NCI-H446 treated with DMSO at 0.1 percent for 48 hours (cell line): Measurements from ENCODE around the gene TMEM184B.

ENCODE experiments used
- DNase-seq: peaks from one replicate; lab custom pipeline; 2025; lab: John Stamatoyannopoulos, UW

TMEM184B gene

DNA sequence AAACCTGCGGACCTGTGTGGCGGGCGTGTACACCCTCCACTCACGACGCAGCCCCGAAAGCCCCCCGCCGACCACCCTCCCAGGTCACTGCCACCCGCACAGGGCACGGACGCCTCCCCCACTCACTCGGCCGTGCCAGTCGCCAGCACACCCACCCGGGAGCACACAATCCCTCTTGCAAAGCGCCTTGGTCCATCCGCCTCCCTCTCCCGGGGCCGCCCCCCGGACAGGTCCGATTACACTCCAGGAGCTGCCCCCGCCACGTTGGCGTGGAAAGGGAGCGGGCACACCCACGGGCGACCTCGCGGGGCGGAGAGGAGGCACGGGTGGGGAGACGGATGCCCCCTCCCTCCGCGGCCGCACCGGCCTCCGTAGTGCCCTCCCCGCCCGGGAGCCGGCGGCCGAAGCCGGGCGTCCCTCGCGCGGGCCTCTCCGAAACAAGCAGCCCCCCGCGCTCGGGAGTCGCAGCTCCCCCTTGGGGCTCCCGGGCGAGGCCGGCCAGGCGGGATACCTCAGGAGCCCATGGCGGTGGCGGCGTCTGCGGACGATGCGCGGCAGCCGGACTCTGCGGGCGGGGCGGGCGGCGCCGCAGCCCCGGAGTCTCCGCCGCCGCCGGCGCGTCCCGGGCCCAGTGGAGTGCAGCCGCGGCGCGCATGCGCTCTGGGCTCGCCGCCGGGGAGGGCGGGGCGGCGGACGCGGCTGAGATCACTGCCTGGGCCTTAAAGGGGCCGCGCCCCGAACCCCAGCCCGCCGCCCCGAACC, at the start of gene TMEM184B:
TMEM184B (minus strand) TSS at position 638 of the 762 bp plus-strand sequence. CDS start 25,049 bp downstream, outside the sequence.
- no peak for DNase-seq

DNA sequence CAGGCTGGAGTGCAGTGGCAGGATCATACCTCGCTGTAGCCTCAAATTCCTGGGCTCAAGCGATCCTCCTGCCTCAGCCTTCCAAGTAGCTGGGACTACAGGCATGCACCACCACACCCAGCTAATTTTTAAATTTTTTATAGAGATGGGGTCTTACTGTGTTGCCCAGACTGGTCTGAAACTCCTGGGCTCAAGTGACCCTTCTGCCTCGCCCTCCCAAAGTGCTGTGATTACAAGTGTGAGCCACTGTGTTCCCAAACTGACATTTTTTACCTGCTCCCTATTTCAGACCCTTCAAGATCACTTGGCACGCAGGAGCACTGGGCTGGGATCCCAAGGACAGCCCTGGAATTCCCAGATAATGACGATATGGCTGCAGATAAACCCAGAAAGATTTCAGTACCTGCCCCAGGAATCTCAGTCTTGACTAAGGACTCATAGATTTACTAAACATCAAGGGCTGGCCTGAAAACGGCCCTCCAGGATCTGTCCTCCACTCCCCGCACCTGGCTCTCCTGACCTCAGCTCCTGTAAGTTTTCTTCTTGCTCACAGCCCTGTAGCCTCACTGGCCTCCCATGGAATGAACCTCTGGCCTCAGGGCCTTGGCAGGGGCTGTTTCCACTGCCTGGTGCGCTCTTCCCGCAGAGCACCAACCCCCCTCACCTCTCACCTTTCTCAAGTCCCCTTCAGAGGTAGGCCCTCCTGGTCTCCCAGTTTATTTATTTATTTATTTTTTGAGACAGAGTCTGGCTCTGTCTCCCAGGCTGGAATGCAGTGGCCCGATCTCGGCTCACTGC, 48.0 kb upstream of the TMEM184B start:
- no peak for DNase-seq

DNA sequence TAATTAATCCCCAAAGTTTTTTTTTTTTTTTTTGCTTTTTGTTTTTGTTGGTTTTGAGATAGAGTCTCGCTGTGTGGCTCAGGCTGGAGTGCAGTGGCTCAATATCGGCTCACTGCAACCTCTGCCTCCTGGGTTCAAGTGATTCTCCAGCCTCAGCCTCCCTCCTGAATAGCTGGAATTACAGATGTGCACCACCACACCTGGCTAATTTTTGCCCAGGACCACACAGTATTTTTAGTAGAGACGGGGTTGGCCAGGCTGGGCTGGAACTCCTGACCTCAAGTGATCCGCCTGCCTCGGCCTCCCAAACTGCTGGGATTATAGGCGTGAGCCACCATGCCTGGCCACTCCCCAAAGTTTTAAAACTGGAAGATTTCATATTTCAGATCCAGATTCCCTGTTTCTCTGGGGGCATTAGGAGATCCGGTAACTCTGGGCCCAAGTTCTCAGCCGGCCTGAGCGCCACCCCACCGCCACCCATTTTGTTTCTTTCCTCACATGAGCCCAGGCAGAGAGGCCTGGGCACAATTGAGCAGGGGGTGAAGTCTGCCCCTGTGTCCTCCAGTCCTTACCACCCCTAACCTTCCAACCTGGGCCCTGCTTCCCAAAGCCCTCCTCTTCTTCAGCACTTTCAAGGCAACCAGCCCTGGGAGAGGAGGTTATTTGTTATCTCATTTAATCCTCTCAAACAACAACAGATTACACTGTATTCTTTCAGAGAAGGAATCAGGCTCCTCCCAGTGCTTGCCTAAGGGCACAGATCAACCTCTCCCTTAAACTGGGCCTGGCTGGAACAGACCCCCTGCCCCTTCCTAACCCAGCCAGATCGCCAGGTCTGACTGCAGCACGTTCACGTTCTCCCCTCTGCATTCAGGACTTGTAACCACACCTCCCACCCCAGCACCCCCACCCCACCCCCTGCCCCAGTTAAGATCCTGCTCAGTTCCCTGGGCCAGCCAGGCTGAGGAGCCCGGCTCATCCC, 46.3 kb upstream of the TMEM184B start:
- DNase-seq, result no peak

DNA sequence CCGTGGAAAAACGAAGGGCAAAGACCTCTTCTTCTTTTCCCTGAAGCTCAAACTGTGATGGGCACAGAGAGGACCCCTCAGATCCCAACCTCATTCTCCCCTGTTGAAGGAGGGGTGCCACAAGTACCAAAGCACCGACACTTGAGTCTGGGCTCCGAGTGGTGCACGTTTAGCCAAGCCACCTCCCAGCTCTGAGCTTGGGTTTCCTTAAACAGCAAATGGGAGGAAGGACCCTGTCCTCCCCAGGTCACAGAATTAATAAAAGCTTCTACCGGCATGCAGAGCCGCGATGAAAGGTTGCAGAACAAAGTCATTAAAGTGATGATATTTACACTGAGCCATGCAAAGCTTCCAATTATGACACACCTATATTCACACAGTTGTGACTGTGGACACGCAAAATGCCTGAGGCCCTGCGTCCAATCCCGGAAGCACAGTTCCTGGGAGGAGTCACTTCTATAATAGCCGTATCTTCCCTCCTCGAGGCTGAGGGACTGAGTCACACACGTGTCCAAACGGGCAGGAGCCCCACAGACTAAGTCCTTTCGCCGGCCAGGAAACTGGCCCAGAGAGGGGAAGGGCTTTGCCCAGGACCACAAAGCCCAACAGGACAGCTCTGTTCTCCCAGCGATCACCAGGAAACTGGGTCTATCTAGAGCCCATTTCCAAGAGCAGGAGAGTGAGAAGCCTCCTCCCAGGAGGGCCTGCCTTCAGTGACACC, 45.3 kb upstream of the TMEM184B start:
- no peak for DNase-seq

DNA sequence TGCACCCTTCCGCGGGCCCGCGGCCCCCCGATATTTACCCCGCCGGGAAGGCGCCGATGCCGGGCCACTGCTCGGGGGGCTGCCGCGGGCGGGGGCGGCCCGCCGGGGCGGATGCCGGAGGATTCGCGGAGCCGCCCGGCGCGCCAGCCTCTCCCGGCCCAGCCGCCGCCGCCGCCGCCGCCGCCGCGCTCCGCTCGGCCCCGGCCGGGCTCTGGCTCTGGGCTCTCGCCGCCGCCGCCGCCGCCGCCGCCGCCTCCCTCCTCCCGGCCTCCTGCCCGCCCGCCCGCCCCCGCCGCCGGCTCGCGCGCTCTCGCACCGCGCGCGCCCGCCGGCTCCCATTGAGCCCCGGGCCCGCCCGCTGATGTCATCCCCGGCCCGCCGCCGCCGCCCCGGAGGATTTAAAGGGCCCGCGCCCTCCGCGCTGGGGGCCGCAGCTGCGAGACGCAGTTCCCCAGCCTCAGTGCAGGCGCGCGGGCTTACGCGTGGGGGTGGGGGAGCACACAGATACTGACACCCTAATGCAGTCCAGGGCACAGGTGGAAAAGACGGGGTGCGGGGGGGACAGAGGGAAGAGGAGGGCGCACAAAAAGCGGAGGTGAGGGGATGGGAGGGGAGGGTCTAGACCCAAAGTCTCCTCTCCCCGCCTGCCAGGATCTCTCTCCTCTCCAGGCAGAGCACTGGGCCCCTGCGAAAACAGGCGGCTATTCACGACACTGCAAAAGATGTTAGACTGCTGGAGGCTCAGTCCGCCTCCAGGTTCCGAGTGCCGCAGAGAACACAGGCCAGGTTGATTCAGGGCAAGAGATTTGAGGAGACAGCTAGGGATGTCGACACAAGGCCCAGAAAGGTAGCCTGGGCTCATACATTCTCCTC, 44.5 kb upstream of the TMEM184B start, which contains the start of gene CSNK1E:
CSNK1E (minus strand) TSS at position 312 of the 873 bp plus-strand sequence. CDS start 3,276 bp downstream, outside the sequence.
- DNase-seq, result peak; percentile 30

DNA sequence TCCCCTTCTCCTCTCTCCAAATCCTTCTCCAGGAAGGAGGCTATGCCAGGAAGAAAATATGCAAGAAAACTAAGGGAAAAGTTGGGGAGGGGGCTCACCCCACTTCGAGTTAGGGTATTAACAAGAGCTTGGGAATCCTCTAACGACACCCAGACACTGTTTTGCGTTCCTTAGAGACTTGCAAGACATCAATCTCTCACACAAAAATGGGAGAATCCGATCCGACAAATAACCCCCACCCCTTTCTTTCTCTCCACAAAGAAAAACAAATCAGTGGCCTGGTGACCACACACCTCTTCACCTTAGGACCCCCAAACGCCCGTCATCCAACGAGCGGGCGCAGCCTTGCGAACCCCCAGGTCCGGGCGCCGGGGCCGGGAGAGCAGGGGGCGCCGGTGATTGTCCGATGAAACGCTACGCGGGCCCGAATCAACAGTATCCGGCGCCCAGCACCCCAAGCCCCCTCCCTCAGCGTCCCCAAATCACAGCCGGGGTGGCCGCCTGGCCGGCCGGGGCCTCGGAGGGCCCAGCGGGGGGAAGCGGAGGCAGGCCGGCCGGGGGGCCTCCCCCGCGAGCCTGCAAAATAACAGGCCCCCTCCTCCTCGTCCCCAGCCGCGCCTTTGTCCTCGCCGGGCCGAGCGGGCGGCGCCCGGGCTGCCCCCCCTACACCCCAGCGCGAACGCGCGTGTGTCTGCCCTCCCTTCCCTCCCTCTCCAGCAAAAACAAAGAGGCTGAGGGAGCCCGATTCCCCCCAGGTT, 43.7 kb upstream of the TMEM184B start:
- no peak for DNase-seq

DNA sequence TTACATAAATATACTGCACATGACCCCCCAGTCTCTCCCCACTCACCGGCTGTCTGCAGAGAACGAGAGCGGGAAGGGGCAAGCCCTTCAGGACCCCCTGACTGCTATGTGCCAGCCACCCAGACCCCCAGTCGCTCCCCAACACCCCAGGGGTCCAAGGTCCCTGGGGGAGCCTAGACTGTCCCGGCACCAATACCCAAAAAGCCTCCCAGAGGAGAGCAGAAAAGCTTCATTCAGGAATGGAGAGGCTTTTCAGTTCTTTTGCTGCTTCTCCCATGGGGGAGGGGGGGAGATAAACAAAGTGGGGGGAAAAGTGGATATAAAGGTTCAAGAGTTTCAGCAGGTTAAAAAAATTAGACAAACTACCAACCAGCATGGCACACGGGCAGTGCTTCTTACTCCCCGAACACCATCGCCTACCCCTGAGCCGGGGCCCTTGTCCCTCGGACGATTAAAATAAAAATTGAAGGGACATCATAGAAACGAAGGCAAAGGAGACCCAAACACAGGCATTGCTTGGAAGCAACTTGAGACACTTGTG, 43.1 kb upstream of the TMEM184B start:
- DNase-seq, result no peak

DNA sequence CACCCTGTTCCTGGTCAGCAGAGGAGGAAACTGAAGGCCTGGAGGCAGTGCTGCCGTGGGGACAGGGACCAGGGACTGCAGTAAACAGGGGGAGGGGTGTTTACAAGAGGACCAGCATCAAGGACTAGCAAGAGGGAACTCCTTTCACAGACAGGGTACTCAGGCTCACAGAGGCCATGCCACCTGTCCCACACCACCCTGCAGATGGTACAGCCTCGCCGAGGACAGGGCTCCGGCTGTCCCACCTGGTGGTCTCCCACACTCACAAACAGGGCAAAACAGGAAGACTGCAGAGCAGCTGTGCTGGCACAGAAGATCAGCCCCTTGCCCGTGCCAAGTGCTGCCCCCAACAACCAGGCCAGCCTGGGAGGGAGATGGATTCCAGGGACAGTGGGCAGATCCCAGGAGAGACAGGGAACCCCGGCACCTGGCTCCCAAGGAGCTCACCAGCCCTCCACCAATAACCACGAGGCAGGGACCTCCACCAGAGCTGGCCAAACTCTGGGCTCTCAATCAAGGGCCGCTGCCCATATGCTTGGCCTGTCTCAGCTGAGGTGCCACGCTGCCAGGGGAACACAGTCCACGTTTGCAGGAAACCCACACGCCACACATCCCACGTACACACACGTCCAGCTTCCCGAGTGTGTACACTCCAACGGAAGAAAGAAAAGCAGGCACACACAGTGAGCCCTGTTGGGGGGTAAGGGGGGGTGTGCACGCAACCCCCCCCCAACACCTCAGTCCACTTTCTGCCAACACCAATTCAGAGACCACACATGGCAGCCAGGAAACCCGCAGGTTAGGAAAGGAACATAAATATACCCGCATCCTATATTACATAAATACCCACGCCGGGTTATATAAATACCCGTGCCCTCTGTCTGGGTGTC, 42.4 kb upstream of the TMEM184B start:
- no peak for DNase-seq

DNA sequence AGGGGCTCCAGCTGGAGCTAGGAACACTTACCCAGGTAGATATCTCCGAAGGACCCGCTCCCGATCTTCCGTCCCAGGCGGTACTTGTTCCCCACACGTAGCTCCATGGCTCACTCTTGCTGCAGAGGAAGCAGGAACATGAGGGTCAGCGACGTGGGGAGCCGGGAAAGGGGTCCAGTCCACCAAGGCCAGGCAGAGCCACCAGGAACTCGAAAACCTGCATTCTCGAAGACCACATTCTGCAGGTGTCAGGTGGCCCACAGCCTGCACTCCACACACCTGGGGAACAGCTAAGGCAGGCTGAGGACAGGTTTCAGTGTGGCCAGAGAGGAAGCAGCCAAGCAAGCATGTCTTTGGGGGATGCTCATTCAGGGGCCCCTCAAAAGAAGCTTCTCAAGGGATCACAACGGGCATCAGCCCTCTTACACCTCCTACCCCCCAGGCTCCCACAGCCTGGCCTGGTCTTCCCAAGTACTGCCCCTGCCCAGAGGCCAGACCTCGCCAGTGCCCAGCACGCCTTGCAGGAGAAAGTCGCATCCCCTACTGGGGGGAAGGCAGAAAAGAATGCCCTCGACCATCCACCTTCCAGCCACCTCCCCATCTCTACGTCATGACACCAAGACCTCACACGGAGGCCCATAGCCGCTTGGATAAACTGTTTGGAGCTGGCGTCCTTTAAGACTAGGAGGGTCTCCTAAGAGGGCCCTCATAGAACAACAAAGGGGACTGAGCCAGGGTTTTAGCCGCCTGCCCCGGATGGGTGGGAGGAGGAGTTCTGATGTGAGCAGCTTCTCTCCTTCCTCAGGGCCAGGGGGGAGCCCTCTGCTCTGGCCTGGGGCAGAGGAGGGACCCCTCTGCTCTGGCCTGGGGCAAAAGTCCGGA, 41.5 kb upstream of the TMEM184B start:
- DNase-seq, result no peak

DNA sequence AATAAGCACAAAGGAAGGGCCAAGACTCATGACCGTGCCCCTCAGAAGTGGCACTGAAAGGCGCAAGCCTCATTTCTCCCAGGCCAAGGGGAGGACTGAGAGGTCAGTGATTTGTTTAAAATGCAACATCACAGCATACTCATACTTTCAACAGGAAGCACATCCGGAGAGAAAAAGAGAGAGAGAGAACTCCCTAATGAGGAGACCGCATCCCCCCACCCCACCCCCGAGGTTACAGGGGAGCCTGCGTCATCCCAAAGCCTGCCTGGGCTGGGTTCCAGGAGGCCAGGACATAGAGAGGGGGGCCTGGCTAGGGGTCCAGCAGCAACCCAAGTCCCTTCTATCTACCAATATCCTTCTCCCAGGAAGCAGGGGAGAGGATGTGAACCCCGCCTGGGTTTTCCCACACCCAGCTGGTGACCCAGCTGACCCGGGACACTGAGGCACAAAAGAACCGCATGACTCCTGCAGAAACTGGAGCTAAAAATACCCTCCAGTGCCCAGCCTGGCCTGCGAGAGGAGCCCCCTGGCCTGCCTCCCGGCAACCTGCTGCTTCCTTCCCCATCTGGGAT, 40.7 kb upstream of the TMEM184B start:
- no peak for DNase-seq

DNA sequence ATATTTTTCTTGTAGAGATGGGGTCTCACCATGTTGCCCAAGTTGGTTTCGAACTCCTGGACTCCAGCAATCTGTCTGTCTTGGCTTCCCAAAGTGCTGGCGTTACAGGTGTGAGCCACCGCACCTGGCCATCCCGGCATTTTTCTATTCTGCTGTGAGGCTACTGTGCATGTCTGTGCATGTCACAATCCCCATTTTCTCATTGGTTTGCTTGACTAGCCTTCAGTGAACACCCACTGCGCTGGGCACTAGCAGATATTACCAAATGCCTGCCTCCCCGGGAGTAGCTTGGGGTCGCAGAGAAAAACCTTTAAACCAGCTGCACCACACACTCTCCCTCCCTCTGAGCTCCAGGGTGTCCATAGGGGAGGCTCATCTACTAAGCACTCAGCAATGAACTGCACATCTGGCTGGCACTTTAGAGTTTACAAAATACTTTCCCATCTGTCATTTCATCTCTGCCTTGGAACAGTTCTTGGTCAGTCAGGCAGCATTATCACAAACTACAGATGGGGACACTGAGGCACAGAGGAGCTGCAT, 39.5 kb upstream of the TMEM184B start:
- no peak for DNase-seq

DNA sequence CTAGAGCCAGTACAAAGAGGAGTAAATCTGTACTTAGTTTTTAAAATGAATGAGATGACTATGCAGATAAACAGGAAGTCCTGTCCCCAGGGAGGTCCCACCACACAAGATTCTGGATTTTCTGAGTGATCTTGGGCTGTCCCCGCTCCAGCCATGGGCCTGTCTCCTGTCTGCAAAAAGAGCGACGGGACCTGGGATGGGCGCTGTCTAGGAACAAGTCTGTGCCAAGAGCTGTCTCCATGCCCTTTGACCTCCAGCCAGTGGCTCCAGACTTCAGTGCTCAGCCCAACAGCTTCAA, 38.5 kb upstream of the TMEM184B start:
- no peak for DNase-seq

DNA sequence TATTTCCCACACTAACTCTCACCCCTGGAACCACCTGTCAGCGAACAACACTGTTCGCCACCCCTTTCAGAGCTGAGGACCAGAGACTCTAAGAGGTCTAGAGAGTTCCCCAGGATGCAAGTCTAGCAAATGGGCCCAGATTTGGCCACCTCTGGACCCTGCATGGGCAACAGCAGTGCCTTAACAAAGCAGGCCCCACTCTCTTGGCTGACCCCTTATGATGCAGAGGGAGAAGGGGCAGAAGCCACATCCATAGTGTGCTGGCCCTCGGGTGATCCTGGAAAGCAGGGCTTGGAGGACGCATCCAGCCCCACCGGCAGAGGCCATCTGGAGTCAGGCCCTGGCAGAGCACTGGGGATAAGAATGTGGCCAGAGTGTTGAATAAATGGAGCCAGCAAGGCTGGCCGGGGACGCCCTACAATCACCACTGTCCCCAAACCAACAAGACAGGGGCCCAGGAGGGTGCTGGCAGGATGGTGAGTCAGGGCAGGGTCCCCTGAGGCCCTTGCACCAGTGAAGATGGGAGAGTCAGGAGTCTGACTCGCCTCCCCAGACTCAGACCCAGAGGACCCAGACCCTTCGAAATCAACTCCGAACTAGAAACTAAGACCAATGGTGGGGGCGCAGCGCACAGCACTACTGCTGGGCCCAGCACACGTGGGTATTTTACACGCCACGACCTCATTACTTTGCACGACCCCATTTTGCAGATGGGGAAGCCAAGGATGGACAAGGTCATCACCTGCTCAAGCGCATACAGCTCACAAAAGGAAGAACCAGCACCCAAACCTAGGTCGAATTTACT, 37.9 kb upstream of the TMEM184B start:
- DNase-seq, result no peak

DNA sequence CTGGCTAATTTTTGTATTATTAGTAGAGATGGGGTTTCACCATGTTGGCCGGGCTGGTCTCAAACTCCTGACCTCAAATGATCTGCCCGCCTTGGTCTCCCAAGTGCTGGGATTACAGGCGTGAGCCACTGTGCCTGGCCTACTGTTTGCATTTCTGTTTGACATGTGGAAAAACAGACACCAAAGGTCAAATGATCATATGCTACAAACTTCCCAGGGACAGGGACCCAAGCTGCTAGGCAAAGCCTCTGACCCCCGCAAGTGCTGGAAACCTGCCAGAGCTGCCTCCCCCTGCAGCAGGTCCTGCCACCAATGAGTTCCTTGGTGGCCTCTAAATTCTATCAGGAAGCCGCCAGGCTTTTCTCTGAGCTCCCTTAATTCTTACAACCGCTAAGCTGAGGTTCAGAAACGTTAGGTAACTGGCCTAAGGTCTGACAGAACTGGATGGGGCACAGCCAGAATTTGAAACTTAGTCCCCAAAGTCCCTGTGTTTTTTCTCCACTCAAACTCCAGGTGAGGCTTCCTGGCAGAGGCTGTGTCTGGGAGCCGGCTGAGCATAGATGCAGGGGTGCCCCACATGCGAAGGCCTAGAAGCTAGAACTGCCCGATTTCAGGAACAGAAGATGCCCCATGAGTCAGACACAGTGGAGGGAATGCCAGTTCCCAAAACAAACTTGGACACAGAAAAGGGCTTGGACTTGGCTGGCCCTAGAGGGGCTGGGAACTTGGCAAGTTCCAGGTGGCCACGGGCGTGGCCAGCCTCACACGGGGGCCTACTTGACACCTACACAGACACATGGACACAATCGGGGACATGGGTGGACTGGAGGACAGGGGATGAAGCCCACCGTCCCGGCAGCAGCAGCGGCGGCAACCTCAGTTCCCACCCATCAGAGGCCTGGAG, 37.1 kb upstream of the TMEM184B start:
- no peak for DNase-seq
